Activated T-helper 9 cell treated with anti-CD3 and anti-CD28 coated beads, Interleukin-2, amount 50 U/mL, for 16 hours (primary cell): ENCODE data around the gene IL11RA.

ENCODE experiments used
- DNase-seq: peaks from one replicate; pipeline ENCODE4 v3.0.0-alpha.2; 2020; ENCODE audit warnings: low read depth

IL11RA gene

DNA sequence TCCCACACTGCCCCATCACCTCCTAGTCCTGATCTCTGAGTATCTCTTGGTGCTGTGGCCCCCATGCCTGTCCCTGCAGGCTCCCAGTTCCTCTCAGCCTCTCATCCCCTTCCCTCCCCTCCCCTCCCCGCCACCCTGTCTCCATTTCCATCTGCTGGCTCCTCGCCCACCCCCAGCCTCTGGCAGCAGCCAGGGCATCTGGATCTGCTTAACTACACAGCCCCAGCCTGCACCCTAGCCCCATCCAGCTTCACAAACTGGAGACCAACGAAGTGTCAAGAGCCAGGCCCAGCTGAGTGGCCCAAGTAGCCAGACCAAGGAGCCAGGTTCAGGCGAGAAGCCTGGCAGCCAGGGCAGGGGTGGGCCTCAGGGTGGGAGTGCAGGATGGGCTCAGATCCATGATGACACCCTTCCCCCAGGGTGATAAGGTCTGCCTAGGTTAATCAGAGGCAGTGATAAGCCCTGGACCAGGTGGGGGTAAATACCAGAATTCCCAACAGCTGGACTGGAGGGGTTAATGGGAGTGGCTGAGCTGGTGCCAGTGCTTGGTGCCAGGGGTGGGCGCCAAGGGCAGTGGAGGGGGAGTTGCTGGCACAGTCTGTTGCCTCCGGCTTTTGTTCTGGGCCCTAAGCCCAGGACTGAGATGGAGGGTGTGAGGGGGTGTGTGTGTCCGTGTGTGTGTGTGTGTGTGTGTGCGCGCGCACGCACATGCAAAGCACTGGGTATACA lies 2.5 kb downstream of the IL11RA start:
- DNase-seq: no peak

- no peak for DNase-seq
Measured at GRCh38 chr9:34655394-34655793, 3.4 kb downstream of the IL11RA start.

GRCh38 chr9:34656992-34657391 lies 5.0 kb downstream of the IL11RA start:
- no peak for DNase-seq

GRCh38 chr9:34658461-34658860 lies 6.5 kb downstream of the IL11RA start:
- no peak for DNase-seq

- DNase-seq: no peak
Measured at GRCh38 chr9:34659592-34660253, 7.7 kb downstream of the IL11RA start.

GRCh38 chr9:34662526-34663302 lies 10.7 kb downstream of the IL11RA start, which contains the start of gene CCL27:
Gene CCL27, minus strand, starts transcription at chr9:34662657. Its CDS starts 24 bp downstream, at chr9:34662633.
- DNase-seq: no peak

DNA sequence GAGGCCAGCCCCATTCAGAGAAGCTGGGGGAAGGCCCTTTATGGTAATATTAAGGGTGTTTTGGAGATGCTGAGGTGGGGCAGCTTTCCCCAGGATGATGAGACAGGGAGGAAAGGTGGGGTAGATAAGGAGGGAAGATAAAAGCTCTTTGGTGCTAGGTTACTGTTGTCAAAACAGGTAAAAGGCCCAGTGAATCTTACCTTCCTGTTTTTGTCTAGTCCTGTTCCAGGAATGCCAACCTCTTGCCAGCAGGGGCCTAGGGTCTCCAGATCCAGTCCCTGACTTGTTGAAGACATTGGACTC lies 11.3 kb downstream of the IL11RA start:
- no peak for DNase-seq

GRCh38 chr9:34664281-34665066 lies 12.5 kb downstream of the IL11RA start:
- peak; percentile 40 for DNase-seq

- no peak for DNase-seq
Measured at GRCh38 chr9:34665067-34665380, 13.0 kb downstream of the IL11RA start.

GRCh38 chr9:34665381-34666250 lies 13.6 kb downstream of the IL11RA start:
- peak; percentile 78 for DNase-seq

DNA sequence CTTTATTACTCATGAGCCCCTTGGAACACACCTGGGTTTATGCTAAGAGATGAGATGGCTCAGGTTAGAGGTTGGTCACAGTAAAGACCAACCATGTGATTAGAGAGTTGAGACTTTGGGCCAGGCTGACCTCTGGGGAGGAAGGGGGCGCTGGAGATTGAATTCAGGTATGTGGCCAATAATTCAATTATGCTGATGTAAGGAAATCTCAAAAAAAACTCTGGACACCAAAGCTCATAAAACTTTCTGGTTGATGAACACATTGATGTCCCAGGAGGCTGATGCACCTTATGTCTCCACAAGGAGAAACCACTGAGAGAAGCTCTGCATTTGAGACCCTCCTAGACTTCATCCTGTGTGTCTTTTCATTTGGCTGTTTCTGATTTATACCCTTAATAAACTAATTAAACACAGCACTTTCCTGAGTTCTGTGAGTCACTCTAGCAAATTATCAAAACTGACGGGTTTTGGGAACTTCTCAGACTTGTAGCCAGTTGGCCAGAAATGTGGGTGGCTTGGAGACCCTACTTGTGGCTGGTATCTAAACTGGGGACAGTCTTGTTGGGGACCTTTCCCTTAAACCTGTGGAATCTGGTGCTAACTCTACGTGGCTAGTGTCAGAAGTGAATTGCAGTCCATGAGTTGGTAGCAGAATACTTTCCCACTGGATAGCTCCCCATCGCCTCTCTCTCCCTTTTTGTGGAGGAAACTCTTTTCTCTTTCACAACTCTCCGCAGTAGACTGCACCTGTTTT lies 18.0 kb downstream of the IL11RA start:
- DNase-seq: no peak

DNA sequence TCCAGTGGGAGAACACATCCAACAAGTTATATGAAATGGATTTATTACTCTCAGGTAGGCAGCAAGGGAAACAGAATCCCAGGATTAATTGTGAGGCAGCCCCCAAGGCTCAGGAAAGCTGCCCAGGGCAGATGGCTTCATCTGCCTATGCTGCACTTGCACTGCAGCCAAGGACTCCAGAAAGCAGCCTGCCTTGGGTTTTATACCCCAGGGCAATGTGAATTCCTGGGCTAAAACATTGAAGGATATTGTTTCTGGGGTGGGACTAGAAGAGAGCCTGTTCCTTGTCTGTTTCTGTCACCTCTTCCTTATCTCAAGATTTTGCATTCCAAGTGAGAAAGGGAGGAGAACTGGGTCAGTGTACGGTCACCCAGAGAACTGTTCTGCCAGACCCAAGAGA lies 19.3 kb downstream of the IL11RA start:
- no peak for DNase-seq

DNA sequence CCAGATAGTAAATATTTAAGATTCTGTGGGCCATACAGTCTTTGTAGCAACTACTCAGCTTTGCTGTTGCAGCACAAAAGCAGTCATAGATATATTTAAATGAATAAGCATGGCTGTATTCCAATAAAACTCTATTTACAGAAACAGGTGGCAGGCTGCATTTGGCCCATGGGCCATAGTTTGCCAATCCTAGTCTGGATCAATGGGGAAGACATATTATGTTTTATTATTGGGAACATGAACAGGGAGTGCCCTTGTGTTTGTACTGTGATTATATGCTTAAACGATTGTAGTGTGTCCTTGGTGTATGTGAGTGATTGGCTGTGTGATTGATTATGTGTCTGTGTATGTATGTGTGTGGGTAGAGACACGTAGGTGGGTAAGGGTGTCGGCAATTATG lies 22.5 kb downstream of the IL11RA start:
- DNase-seq: no peak

- peak; percentile 36 for DNase-seq
Measured at GRCh38 chr9:34675048-34675714, 23.2 kb downstream of the IL11RA start.

GRCh38 chr9:34675869-34676268 lies 23.9 kb downstream of the IL11RA start:
- DNase-seq: no peak

DNA sequence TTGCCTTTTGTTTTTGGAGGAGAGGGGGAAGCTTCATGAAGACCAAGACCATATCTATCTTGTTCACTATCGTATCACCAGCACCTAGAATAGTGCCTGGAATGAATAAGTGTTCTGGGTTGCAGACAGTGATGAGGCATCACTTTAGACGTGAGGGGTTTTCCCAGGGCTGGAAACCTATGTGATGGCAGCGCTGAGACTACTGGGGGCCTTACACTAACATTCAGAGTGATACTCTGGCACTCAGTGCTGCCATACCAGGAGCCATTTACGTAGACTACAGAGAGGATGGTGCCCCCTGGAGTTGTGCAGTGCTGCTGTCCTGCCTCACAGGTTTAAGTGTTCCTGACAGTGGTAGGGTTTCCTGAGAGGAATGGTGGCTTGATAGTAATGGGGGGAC lies 32.2 kb downstream of the IL11RA start:
- DNase-seq: no peak

DNA sequence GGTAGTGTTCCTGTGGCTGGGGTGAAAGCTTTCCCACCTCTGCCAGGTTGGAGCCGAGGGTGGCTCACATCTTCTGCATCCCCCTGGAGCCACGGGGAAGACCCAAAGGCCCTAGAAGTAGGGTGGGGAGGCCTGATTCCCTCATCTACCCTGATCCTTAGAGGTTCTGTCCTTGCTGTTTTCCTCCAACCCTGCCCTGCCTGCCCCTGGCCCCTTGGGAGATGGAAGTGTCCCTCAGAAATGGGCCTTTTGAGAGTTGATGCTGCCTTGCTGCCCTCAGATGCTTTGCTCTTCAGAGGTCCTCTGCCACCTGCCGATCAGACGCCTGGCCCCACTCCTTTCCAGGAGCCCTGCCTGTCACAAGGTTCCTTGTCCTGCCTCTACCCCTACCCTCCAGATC lies 32.8 kb downstream of the IL11RA start:
- no peak for DNase-seq

GRCh38 chr9:34685591-34685990 lies 33.6 kb downstream of the IL11RA start:
- no peak for DNase-seq

- no peak for DNase-seq
Measured at GRCh38 chr9:34686231-34686630, 34.2 kb downstream of the IL11RA start.

- no peak for DNase-seq
Measured at GRCh38 chr9:34686732-34687131, 34.7 kb downstream of the IL11RA start.
